Anterior cingulate cortex (tissue), 58 donors: ENCODE data around the gene TIMM17B.

Source experiments
- DNase-seq, 58 donors: peaks; one replicate each; lab custom pipeline; 2025; lab: John Stamatoyannopoulos, UW

TIMM17B gene

GRCh38 chrX:48897625-48898306 lies at the start of gene TIMM17B, which contains the start of gene PQBP1:
TSS of gene TIMM17B (minus strand) at chrX:48897768. CDS start at chrX:48897749, 19 bp downstream.
TSS of gene PQBP1 (plus strand) at chrX:48897930. CDS start at chrX:48898510, 580 bp downstream.
- peak; percentile 28 to 93 (median 86) for DNase-seq

- DNase-seq = peak in 27 of 58 donors; percentile 0 to 32 (median 7)
Measured at GRCh38 chrX:48945517-48946348, 48.2 kb upstream of the TIMM17B start.

- DNase-seq = no peak
Measured at GRCh38 chrX:48942895-48943294, 45.3 kb upstream of the TIMM17B start.

- DNase-seq = no peak
Measured at GRCh38 chrX:48940404-48940955, 42.9 kb upstream of the TIMM17B start.

GRCh38 chrX:48939524-48940228 lies 42.1 kb upstream of the TIMM17B start:
- DNase-seq = no peak

- no peak for DNase-seq
Measured at GRCh38 chrX:48938721-48939425, 41.3 kb upstream of the TIMM17B start.

GRCh38 chrX:48937054-48937907 lies 39.7 kb upstream of the TIMM17B start:
- peak in 14 of 58 donors; percentile 0 to 20 (median 6) for DNase-seq

GRCh38 chrX:48936429-48937053 lies 39.0 kb upstream of the TIMM17B start:
- no peak for DNase-seq

GRCh38 chrX:48935301-48935670 lies 37.7 kb upstream of the TIMM17B start:
- DNase-seq = no peak

GRCh38 chrX:48934581-48935300 lies 37.2 kb upstream of the TIMM17B start:
- DNase-seq = no peak

GRCh38 chrX:48933757-48934156 lies 36.2 kb upstream of the TIMM17B start:
- DNase-seq = no peak

GRCh38 chrX:48927736-48928382 lies 30.3 kb upstream of the TIMM17B start:
- DNase-seq = no peak

- no peak for DNase-seq
Measured at GRCh38 chrX:48927123-48927522, 29.6 kb upstream of the TIMM17B start.

GRCh38 chrX:48924270-48924669 lies 26.7 kb upstream of the TIMM17B start:
- DNase-seq = no peak

GRCh38 chrX:48923771-48924170 lies 26.2 kb upstream of the TIMM17B start:
- DNase-seq = no peak

- DNase-seq = no peak
Measured at GRCh38 chrX:48920718-48921104, 23.1 kb upstream of the TIMM17B start.

GRCh38 chrX:48919947-48920717 lies 22.6 kb upstream of the TIMM17B start:
- DNase-seq = peak in 4 of 58 donors; percentile 1 to 32 (median 1)
